Germinal center (tissue), 1 donor: Measurements from ENCODE around the gene XK.

ENCODE experiments used
- DNase-seq: peaks from one replicate; pipeline ENCODE4 v3.0.0; 2012; ENCODE audit warnings: mixed read lengths, low spot score

XK gene

GRCh38 chrX:37679888-37680287 is 5.7 kb upstream of the XK start:
- DNase-seq: no peak

GRCh38 chrX:37684426-37684825 is 1.2 kb upstream of the XK start:
- DNase-seq: no peak

- no peak for DNase-seq
These were observed 618 bp upstream of the XK start for GRCh38 chrX:37684973-37685372.

- DNase-seq: no peak
These were observed 891 bp downstream of the XK start for GRCh38 chrX:37686369-37686995.

GRCh38 chrX:37686996-37687395 is 1.4 kb downstream of the XK start:
- DNase-seq: no peak

- no peak for DNase-seq
These were observed 4.5 kb downstream of the XK start for GRCh38 chrX:37690119-37690518.

- DNase-seq: no peak
These were observed 7.3 kb downstream of the XK start for GRCh38 chrX:37692918-37693317.

- no peak for DNase-seq
These were observed 11.7 kb downstream of the XK start for GRCh38 chrX:37697169-37697760.

GRCh38 chrX:37701588-37701987 is 16.0 kb downstream of the XK start:
- no peak for DNase-seq

- DNase-seq: no peak
These were observed 26.4 kb downstream of the XK start for GRCh38 chrX:37711991-37712390.

- no peak for DNase-seq
These were observed 26.9 kb downstream of the XK start for GRCh38 chrX:37712458-37712857.

- no peak for DNase-seq
These were observed 28.9 kb downstream of the XK start for GRCh38 chrX:37714479-37714878.

- no peak for DNase-seq
These were observed 31.0 kb downstream of the XK start for GRCh38 chrX:37716602-37717001.

- DNase-seq: no peak
These were observed 32.1 kb downstream of the XK start for GRCh38 chrX:37717708-37718107.

- no peak for DNase-seq
These were observed 37.0 kb downstream of the XK start for GRCh38 chrX:37722595-37722994.

GRCh38 chrX:37726346-37726745 is 40.8 kb downstream of the XK start:
- no peak for DNase-seq

- peak; percentile 53 for DNase-seq
These were observed 59.8 kb downstream of the XK start for GRCh38 chrX:37745354-37745753.

- no peak for DNase-seq
These were observed 60.2 kb downstream of the XK start for GRCh38 chrX:37745835-37746217.

GRCh38 chrX:37746218-37746941 is 60.8 kb downstream of the XK start:
- no peak for DNase-seq

- no peak for DNase-seq
These were observed 61.4 kb downstream of the XK start for GRCh38 chrX:37746951-37747350.

- no peak for DNase-seq
These were observed 66.7 kb downstream of the XK start for GRCh38 chrX:37752281-37752680.

- DNase-seq: no peak
These were observed 67.3 kb downstream of the XK start for GRCh38 chrX:37752936-37753335.

- DNase-seq: no peak
These were observed 67.8 kb downstream of the XK start for GRCh38 chrX:37753384-37753783.

GRCh38 chrX:37754516-37754915 is 68.9 kb downstream of the XK start:
- DNase-seq: no peak
